IPS DF 6.9 (cell line): Measurements from ENCODE around the gene MYO16.

Source experiments
- DNase-seq: peaks from one replicate; pipeline ENCODE4 v3.0.0-alpha.2; 2013; ENCODE audit warnings: low read depth, low spot score
- H3K27ac ChIP-seq: one replicate; pipeline ENCODE4 v1.5.1; 2013; ENCODE audit warnings: low read length, control low read depth
- H3K27me3 ChIP-seq: 2 replicates; pipeline ENCODE4 v1.6.1; 2013; ENCODE audit warnings: mild to moderate bottlenecking, low read length; ENCODE audit not compliant: control insufficient read depth, insufficient read depth
- H3K36me3 ChIP-seq: 2 replicates; pipeline ENCODE4 v1.6.1; 2013; ENCODE audit warnings: low read length; ENCODE audit not compliant: control insufficient read depth, insufficient read depth
- H3K4me1 ChIP-seq: 2 replicates; pipeline ENCODE4 v1.6.1; 2013; ENCODE audit warnings: low read length; ENCODE audit not compliant: control insufficient read depth, insufficient read depth
- H3K4me3 ChIP-seq: 2 replicates; pipeline ENCODE4 v1.5.1; 2013; ENCODE audit warnings: mild to moderate bottlenecking, low read length
- H3K9me3 ChIP-seq: 2 replicates; pipeline ENCODE4 v1.6.1; 2013; ENCODE audit warnings: low read length, inconsistent platforms; ENCODE audit not compliant: control insufficient read depth, insufficient read depth
- WGBS: extraction: QIAGEN DNeasy Blood & Tissue Kit; methylation state at CpG from one replicate; pipeline ENCODE4 v1.1.7; 2013; ENCODE audit warnings: mixed read lengths, missing lambda C conversion rate; ENCODE audit not compliant: insufficient read length, insufficient coverage; 5-methylcytosine and 5-hydroxymethylcytosine counted together

Gene MYO16

GRCh38 chr13:108963276-108963810, 333.9 kb downstream of the MYO16 start:
- Histone ChIP-seq H3K4me3 (no peak overlapping the region), H3K4me1 (no peaks in the 10 kb centered on the region), H3K27me3 (no peaks in the 10 kb centered on the region), H3K36me3 (no peaks in the 10 kb centered on the region), H3K27ac (no peak overlapping the region), H3K9me3 (no peaks in the 10 kb centered on the region)
- DNase-seq: no peak
- WGBS: no CpG with 5 or more reads among the region's 3 CpGs

DNA sequence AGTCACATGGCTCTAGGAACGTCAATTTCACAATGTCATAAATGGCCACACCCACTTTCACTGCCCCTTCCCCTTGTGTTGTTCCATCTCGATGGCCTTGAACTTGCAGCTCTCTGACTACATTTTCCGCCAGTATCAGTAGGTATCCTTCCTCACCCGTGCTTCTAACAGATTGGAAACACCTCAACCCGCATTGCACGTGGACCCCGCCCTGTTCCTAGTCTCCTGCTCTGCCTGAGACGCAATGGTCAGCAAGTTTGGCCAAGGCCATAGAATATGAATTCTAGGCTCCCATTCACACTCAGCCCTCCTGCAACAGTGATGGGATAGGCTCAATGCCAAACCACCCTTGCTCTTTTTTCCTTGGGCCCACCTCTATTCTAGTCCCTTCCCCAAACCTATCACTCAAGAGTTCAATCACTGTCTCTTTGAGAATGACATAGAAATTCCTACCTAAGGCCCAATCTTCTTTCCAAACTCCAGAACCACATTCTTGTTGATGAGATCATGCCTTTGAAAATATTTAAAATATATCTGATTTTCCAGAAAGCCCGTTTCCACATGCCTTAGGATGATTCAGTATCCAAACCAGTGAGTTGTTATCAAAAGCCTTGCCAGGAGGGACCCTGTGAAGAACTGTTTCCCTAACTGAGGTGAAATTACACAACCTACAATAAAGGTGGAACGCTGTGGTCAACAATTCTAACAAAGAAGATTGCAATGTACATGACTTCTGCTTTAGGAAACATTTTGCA, 334.6 kb downstream of the MYO16 start:
- Histone ChIP-seq H3K4me3 (no peak overlapping the region), H3K27ac (no peak overlapping the region), H3K27me3 (no peaks in the 10 kb centered on the region), H3K4me1 (no peaks in the 10 kb centered on the region), H3K36me3 (no peaks in the 10 kb centered on the region), H3K9me3 (no peaks in the 10 kb centered on the region)
- WGBS: no CpG with 5 or more reads among the region's 10 CpGs
- DNase-seq: no peak

DNA sequence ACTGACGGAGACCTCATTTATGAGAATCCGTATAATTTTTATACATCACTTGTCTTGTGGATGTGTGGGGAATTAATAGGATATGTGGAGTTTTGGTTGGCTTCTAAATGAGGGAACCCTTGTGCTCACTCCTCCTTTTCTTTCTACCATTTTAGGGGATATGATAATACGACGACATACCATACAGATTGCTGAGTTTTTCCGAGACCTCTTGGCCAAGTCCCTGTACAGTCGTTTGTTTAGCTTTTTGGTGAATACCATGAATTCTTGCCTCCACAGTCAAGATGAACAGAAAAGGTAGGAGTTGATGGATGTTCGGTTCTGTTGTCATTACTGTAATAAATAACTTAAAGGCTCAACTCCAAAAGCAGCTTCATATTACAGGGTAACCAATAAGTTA, 335.2 kb downstream of the MYO16 start:
- H3K4me3 ChIP-seq: no peak overlapping the region
- H3K36me3 ChIP-seq: no peaks in the 10 kb centered on the region
- no CpG with 5 or more reads among the region's 7 CpGs for WGBS

DNA sequence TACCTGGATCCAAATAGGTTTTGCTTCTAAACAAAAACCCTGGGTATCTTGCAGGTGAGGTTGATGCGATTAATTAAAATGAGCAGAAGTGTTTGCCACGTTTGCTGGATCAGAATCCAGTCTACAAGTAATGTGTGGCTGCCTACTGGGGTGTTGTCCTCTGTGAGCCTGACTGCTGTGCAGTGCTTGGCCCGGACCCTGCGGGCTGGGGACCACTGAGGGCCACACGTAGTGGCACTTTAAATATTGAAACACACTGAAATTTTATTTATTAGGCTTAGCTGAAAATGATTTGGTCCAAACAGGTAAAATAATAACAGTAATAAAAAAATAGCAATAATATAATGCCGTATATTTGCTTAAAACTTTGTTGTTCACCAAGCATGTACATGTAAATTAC, 338.0 kb downstream of the MYO16 start:
- DNase-seq: no peak
- no peak overlapping the region for H3K4me3 ChIP-seq
- WGBS: no CpG with 5 or more reads among the region's 6 CpGs
- H3K9me3 ChIP-seq: no peaks in the 10 kb centered on the region
- H3K36me3 ChIP-seq: no peaks in the 10 kb centered on the region
- H3K27me3 ChIP-seq: no peaks in the 10 kb centered on the region
- H3K4me1 ChIP-seq: no peaks in the 10 kb centered on the region
- no peak overlapping the region for H3K27ac ChIP-seq

More for the DNA sequence above, 335.2 kb downstream of the MYO16 start:
- Histone ChIP-seq H3K9me3 (no peaks in the 10 kb centered on the region), H3K4me1 (no peaks in the 10 kb centered on the region), H3K27ac (no peak overlapping the region), H3K27me3 (no peaks in the 10 kb centered on the region)
- no peak for DNase-seq

DNA sequence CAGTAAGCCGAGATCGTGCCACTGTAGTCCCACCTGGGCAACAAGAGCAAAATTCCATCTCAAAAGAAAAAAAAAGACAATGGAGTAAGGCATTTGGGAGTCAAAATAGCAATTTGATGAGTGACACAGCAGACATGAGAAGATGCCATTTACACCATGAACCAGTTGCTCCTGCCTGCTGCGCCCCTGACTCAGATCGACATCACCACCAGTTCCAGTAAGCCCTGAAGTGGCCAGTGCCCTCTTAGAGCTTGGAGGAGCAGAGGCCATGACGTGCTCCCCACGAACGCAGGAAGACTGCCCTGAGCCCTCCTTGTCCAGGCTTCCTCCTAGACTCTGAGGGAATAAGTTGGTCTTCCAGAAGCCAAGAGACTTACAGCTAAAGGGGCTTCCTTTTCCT, 339.2 kb downstream of the MYO16 start:
- Histone ChIP-seq H3K27ac (no peak overlapping the region), H3K4me3 (no peak overlapping the region), H3K4me1 (no peaks in the 10 kb centered on the region), H3K36me3 (no peaks in the 10 kb centered on the region), H3K9me3 (no peaks in the 10 kb centered on the region), H3K27me3 (no peaks in the 10 kb centered on the region)
- no peak for DNase-seq
- WGBS: no CpG with 5 or more reads among the region's 7 CpGs

DNA sequence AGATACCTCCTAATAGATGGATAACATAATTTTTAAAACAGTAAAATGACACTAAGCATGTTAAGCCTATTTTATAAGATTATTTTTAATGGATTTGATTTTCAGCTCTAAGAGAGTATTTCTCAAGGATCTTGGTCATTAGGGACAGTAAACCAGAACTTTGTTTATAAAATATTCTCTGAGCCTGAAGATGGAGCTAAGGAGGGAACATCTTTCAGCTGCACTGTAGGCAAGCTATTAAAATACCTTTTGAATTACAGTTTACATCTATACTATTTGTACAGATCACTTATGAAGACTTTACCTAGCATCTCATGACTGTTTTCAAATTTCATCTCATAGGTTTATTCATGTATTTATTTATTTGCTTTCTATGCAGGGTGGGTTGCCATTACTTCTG, 345.3 kb downstream of the MYO16 start:
- no peak overlapping the region for H3K4me3 ChIP-seq
- no peaks in the 10 kb centered on the region for H3K27me3 ChIP-seq
- no peak overlapping the region for H3K27ac ChIP-seq
- H3K9me3 ChIP-seq: no peaks in the 10 kb centered on the region
- DNase-seq: no peak
- H3K36me3 ChIP-seq: no peaks in the 10 kb centered on the region
- H3K4me1 ChIP-seq: no peaks in the 10 kb centered on the region

DNA sequence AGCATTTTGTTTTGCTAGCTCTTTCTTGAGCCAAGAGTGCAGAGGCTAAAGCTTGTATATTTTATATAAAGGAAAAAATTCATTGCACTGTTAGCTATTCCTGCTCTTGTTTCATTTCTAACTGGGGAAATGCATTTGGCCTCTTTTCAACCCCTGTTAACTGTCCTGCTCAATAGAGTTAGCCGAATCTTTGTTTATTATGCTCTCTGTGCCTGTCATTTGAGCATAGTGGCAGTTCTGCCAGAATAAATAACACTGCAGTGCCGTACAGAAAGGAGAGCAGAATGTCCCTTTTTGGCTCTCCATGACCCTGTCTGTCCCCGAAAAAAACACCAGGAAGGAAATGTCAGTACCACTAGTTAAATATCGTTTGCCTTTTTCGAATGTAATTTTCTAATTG, 350.8 kb downstream of the MYO16 start:
- Histone ChIP-seq H3K36me3 (no peaks in the 10 kb centered on the region), H3K9me3 (no peaks in the 10 kb centered on the region), H3K4me3 (no peak overlapping the region), H3K27ac (no peak overlapping the region), H3K27me3 (no peaks in the 10 kb centered on the region; the same call in 1 of the 2 replicates), H3K4me1 (no peaks in the 10 kb centered on the region; the same call in 1 of the 2 replicates)
- no peak for DNase-seq
- no CpG with 5 or more reads among the region's 5 CpGs for WGBS

- Histone ChIP-seq H3K4me1 (no peaks in the 10 kb centered on the region; the same call in 1 of the 2 replicates), H3K27me3 (no peaks in the 10 kb centered on the region; the same call in 1 of the 2 replicates), H3K4me3 (no peak overlapping the region), H3K27ac (no peak overlapping the region), H3K9me3 (no peaks in the 10 kb centered on the region), H3K36me3 (no peaks in the 10 kb centered on the region)
- no CpG with 5 or more reads among the region's 7 CpGs for WGBS
- DNase-seq: no peak
These were observed 352.0 kb downstream of the MYO16 start for GRCh38 chr13:108981407-108981806.

DNA sequence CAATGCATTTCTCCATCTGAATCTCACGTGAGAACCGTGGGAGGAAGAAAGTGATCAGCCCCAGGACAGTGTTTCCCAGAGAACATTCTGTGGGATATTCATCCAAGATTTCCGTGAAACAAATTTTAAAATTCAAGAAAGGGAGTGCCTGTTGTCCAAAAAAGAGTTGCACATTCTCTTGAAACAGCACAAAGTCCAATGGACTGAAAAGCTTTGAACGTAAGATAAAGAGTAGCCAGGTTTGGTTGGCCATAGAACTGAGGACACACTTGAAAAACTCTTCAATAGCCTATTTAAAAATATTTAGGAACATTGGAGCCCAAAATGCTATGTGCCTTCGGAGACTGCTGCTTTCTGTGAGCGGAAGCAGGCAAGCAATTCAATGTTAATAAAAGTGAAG, 353.9 kb downstream of the MYO16 start:
- peaks cover 4% of the 10 kb centered on the region for H3K4me1 ChIP-seq
- H3K27me3 ChIP-seq: no peaks in the 10 kb centered on the region; the same call in 1 of the 2 replicates
- DNase-seq: no peak
- H3K4me3 ChIP-seq: no peak overlapping the region
- no peak overlapping the region for H3K27ac ChIP-seq
- H3K36me3 ChIP-seq: no peaks in the 10 kb centered on the region
- no CpG with 5 or more reads among the region's 6 CpGs for WGBS
- H3K9me3 ChIP-seq: no peaks in the 10 kb centered on the region

DNA sequence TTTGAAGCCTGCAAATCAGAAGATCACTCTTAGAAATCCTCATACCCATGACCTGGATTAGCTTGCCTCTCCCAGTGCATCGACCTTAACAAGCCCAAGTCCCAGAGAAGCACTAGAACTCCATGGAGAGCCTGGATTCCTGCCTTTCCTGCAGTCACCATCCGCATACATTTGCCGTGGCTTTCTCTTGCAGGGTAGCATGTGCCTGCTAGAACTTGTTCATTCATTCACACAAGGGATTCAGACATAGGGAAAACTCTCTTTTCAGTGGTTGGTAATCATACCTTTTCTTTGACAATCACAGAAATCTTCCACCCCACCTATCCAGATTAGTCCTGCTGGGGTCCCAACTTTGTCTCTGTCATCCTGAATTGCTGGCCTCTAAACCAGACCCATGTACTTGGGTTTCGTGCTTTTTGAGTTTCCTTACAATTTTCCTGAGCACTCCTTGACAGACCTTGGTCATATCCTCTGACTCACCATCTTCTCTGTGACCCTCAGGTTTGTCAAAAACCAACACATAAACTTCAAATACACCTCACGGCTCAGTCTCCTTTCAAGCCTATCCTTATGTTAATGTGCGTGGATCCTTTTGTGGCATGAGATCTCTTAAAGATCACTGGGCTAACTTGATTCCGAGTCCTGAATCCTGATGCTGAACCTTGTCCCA, 355.0 kb downstream of the MYO16 start:
- no CpG with 5 or more reads among the region's 7 CpGs for whole genome bisulfite sequencing
- H3K4me1 ChIP-seq: peaks cover 4% of the 10 kb centered on the region
- H3K4me3 ChIP-seq: no peak overlapping the region
- H3K36me3 ChIP-seq: no peaks in the 10 kb centered on the region
- H3K27me3 ChIP-seq: no peaks in the 10 kb centered on the region; the same call in 1 of the 2 replicates
- DNase-seq: no peak
- no peaks in the 10 kb centered on the region for H3K9me3 ChIP-seq
- no peak overlapping the region for H3K27ac ChIP-seq
